OCI-LY1 (cell line): ENCODE data around the gene SLC9C2.

Source experiments
- EZH2 ChIP-seq: fragments of 200-600 bp; sonication (generic), shearing (Covaris generic); IDR thresholded peaks from 2 replicates; pipeline ENCODE4 v1.8.0; 2017; ENCODE audit warnings: borderline replicate concordance, mixed run types, mild to moderate bottlenecking, antibody characterized with exemption, low read length, moderate library complexity, mixed read lengths
- TF ChIP-seq, protein P1 (sequence below): fragments of 200-600 bp; sonication (generic), shearing (Covaris generic); IDR thresholded peaks from 2 replicates; pipeline ENCODE4 v1.5.1; 2017; ENCODE audit warnings: mild to moderate bottlenecking, antibody characterized with exemption, low read length, moderate library complexity, mixed read lengths

DNA sequence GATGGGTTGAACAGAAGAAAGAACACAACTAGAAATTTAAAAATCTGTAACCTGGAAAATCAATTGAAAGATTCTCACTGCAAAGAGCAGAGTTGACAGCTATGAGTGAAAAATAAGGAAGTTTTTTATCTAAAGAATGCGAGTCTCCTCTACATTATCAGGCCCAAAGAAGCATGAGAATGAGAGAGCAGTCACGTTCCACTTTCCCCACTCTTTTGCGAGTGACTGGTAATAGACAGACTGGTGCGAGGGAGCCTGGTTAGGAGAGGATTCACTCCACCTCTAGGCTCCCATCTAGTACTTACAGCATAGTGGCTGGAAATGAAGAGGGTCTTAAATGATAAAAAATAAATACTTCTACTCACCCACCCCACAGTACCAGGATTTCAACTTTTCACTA is 73.8 kb downstream of the SLC9C2 start:
- TF ChIP-seq, protein P1, sequence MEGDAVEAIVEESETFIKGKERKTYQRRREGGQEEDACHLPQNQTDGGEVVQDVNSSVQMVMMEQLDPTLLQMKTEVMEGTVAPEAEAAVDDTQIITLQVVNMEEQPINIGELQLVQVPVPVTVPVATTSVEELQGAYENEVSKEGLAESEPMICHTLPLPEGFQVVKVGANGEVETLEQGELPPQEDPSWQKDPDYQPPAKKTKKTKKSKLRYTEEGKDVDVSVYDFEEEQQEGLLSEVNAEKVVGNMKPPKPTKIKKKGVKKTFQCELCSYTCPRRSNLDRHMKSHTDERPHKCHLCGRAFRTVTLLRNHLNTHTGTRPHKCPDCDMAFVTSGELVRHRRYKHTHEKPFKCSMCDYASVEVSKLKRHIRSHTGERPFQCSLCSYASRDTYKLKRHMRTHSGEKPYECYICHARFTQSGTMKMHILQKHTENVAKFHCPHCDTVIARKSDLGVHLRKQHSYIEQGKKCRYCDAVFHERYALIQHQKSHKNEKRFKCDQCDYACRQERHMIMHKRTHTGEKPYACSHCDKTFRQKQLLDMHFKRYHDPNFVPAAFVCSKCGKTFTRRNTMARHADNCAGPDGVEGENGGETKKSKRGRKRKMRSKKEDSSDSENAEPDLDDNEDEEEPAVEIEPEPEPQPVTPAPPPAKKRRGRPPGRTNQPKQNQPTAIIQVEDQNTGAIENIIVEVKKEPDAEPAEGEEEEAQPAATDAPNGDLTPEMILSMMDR, result no peak
- no peak for TF ChIP-seq EZH2
